SHP77 treated with DMSO at 0.1 percent for 48 hours (cell line): ENCODE data around the gene PASK.

Experiments
- DNase-seq: peaks from one replicate; lab custom pipeline; 2025; lab: John Stamatoyannopoulos, UW

PASK gene

DNA sequence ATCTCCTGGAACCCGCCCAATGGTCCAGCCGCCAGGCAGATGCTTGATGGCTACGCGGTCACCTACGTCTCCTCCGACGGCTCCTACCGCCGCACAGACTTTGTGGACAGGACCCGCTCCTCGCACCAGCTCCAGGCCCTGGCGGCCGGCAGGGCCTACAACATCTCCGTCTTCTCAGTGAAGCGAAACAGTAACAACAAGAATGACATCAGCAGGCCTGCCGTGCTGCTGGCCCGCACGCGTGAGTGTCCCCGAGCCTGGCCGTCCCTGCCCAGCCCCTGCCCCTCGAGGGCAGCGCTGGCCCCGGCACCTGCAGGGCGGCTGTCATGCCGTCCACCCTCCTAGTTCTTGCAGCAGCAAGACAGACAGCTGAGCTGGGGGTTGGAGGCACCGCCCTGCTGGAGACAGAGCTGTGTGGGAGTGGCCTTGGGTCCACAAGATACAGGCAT is 83.9 kb downstream of the PASK start:
- no peak for DNase-seq

GRCh38 chr2:241064802-241065354 is 84.4 kb downstream of the PASK start:
- DNase-seq: no peak

DNA sequence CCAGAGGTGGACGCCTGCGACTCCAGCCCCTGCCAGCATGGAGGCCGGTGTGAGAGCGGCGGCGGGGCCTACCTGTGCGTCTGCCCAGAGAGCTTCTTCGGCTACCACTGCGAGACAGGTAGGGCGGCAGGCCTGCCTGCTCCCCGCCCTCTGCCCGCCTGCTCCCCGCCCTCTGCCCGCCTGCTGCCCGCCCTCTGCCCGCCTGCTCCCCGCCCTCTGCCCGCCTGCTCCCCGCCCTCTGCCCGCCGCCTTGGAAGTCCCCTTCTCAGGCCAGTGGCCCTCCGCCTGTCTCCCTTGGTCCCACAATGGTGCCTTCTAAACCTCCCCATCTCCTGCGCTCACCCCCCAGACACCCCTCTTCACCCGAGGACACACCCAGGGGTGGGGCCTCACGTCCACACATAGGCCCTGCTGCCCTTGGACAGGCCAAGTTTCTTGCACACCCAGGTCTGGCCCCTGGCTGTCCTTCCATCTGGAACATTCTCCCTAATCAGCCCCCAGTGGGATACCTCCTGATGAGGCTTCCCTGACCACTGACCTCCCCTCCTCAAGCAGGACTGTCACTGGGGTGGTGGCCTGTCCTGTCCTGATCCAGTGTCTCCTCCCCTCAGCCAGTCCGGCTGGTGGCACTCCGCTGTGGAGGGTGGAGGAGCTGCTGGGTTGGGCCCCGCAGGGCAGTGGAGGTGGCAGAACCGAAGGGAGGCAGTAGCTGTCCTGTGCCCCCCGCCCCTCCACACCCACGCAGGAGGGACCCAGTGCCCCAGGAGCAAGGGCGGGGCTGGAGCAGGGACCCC is 85.1 kb downstream of the PASK start:
- no peak for DNase-seq

GRCh38 chr2:241063587-241063986 is 85.7 kb downstream of the PASK start:
- no peak for DNase-seq

- DNase-seq: no peak
These were observed 86.2 kb downstream of the PASK start for GRCh38 chr2:241063093-241063551.

DNA sequence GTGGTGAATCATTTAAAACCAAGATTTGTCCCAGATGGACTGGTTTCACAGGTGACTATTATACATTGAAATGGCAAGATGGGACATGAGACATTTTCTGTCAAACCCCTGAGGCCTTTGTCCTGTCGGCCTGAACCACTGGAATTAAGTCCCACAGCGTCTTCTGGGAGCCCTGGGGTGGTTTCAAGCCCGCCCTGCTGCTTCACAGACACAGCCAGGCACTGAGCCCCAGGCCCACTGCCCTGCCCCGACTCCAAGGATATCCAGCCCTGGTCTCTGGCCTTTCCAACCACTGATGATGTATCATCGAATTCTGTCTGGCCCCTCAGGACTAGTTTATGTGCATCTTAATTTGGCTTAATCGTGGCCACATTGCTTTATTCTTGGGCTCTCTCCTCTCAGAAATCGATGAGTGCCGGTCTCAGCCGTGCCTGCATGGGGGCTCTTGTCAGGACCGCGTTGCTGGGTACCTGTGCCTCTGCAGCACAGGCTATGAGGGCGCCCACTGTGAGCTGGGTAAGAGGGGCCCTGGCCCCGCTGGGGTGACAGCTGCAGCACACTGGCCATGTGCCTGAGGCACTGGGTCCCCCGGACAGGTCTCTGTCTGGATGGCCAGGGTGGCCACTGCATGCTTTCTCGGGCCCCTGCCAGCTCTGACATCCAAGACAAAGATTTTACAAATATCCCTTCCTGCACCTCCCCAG is 86.7 kb downstream of the PASK start:
- DNase-seq: no peak

GRCh38 chr2:241061275-241061674 is 88.0 kb downstream of the PASK start:
- DNase-seq: no peak
